ENCODE data around the gene EML6. TPM values are rescaled to one million over a fixed set of nuclear protein-coding genes. Genes with fewer than 3 reads are reported as not detected.

The EML6 gene
- total RNA-seq, 2 experiments from 2014 or later: 1.2 to 1.7 TPM

- ChIA-PET POLR2A (interaction anchor here (0.9 kb wide), 1 partner anchor 153 kb away, joined by 3 read pairs; no protein-coding TSS in a partner anchor), CTCF (interaction anchor here (0.7 kb wide), 1 partner anchor 56 kb away, joined by 3 read pairs; no protein-coding TSS in a partner anchor)
- Mint-ChIP-seq H3K9me3 (no peaks in the 10 kb centered on the region), H3K27me3 (peaks cover 3% of the 10 kb centered on the region), H3K4me1 (ENCODE audit: low read depth) (no peaks in the 10 kb centered on the region), H3K36me3 (ENCODE audit: low read depth) (no peaks in the 10 kb centered on the region), H3K4me3 (no peak overlapping the region), H3K27ac (no peak overlapping the region)
- TF ChIP-seq, protein P1, sequence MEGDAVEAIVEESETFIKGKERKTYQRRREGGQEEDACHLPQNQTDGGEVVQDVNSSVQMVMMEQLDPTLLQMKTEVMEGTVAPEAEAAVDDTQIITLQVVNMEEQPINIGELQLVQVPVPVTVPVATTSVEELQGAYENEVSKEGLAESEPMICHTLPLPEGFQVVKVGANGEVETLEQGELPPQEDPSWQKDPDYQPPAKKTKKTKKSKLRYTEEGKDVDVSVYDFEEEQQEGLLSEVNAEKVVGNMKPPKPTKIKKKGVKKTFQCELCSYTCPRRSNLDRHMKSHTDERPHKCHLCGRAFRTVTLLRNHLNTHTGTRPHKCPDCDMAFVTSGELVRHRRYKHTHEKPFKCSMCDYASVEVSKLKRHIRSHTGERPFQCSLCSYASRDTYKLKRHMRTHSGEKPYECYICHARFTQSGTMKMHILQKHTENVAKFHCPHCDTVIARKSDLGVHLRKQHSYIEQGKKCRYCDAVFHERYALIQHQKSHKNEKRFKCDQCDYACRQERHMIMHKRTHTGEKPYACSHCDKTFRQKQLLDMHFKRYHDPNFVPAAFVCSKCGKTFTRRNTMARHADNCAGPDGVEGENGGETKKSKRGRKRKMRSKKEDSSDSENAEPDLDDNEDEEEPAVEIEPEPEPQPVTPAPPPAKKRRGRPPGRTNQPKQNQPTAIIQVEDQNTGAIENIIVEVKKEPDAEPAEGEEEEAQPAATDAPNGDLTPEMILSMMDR (IDR thresholded peaks at IDR 0.05): no peak
- DNase-seq: no peak
- ATAC-seq: no peak
- intact Hi-C loops (cut with micrococcal nuclease): no loop called here
These were observed 90.1 kb downstream of the EML6 start for GRCh38 chr2:54813584-54813983.

GRCh38 chr2:54814389-54815147 lies 91.1 kb downstream of the EML6 start:
- ATAC-seq: no peak
- Mint-ChIP-seq H3K36me3 (ENCODE audit: low read depth) (no peaks in the 10 kb centered on the region), H3K27me3 (peaks cover 4% of the 10 kb centered on the region), H3K9me3 (no peaks in the 10 kb centered on the region), H3K4me1 (ENCODE audit: low read depth) (no peaks in the 10 kb centered on the region), H3K27ac (no peak overlapping the region), H3K4me3 (no peak overlapping the region)
- no peak for DNase-seq
- POLR2A ChIA-PET: interaction anchor here (0.6 kb wide), 2 partner anchors 14 to 192 kb away, joined by 3 to 4 read pairs; no protein-coding TSS in a partner anchor
- TF ChIP-seq, protein P1 (IDR thresholded peaks at IDR 0.05): no peak
- intact Hi-C loops (cut with micrococcal nuclease): no loop called here
- CTCF ChIA-PET: interaction anchor here (0.8 to 1.2 kb wide), 3 partner anchors 24 to 149 kb away, joined by 3 to 4 read pairs (median 3); no protein-coding TSS in a partner anchor

GRCh38 chr2:54815148-54815539 lies 91.7 kb downstream of the EML6 start:
- ATAC-seq (no peak), DNase-seq (no peak)
- ChIA-PET POLR2A (interaction anchor here (0.6 kb wide), 1 partner anchor 14 kb away, joined by 4 read pairs; no protein-coding TSS in a partner anchor), CTCF (interaction anchor here (0.8 to 1.2 kb wide), 3 partner anchors 24 to 149 kb away, joined by 3 to 4 read pairs (median 3); no protein-coding TSS in a partner anchor)
- intact Hi-C loops (cut with micrococcal nuclease): no loop called here
- no peaks in the 10 kb centered on the region for H3K4me1 Mint-ChIP-seq (ENCODE audit: low read depth)
- no peaks in the 10 kb centered on the region for H3K36me3 Mint-ChIP-seq (ENCODE audit: low read depth)
- no peak overlapping the region for H3K4me3 Mint-ChIP-seq
- H3K27ac Mint-ChIP-seq: no peak overlapping the region
- H3K27me3 Mint-ChIP-seq: peaks cover 2% of the 10 kb centered on the region
- H3K9me3 Mint-ChIP-seq: no peaks in the 10 kb centered on the region
- TF ChIP-seq, protein P1 (IDR thresholded peaks at IDR 0.05): no peak

- no peak for ATAC-seq
- Mint-ChIP-seq H3K27me3 (peaks cover 4% of the 10 kb centered on the region), H3K36me3 (ENCODE audit: low read depth) (no peaks in the 10 kb centered on the region), H3K4me1 (ENCODE audit: low read depth) (no peaks in the 10 kb centered on the region), H3K27ac (no peak overlapping the region), H3K4me3 (no peak overlapping the region), H3K9me3 (no peaks in the 10 kb centered on the region)
- POLR2A ChIA-PET: interaction anchor here (0.6 kb wide), 1 partner anchor 11 kb away, joined by 4 read pairs; no protein-coding TSS in a partner anchor
- no peak for DNase-seq
- TF ChIP-seq, protein P1 (IDR thresholded peaks at IDR 0.05): no peak
- intact Hi-C loops (cut with micrococcal nuclease): no loop called here
- CTCF ChIA-PET: interaction anchor here (1.1 to 3.2 kb wide), 2 partner anchors 21 to 109 kb away, joined by 3 to 12 read pairs; no protein-coding TSS in a partner anchor
These were observed 94.8 kb downstream of the EML6 start for GRCh38 chr2:54818226-54818625.

- DNase-seq (no peak), ATAC-seq (no peak)
- H3K4me1 Mint-ChIP-seq (ENCODE audit: low read depth): no peaks in the 10 kb centered on the region
- no peaks in the 10 kb centered on the region for H3K9me3 Mint-ChIP-seq
- H3K36me3 Mint-ChIP-seq (ENCODE audit: low read depth): no peaks in the 10 kb centered on the region
- ChIA-PET POLR2A (no interaction called here), CTCF (no interaction called here)
- H3K27ac Mint-ChIP-seq: no peak overlapping the region
- intact Hi-C loops (cut with micrococcal nuclease): no loop called here
- H3K27me3 Mint-ChIP-seq: peaks cover 4% of the 10 kb centered on the region
- H3K4me3 Mint-ChIP-seq: no peak overlapping the region
- TF ChIP-seq, protein P1 (IDR thresholded peaks at IDR 0.05): no peak
These were observed 97.1 kb downstream of the EML6 start for GRCh38 chr2:54820558-54820957.

All from activated CD8-positive, alpha-beta T cell treated with anti-CD3 and anti-CD28 coated beads for 36 hours (primary cell).